NCI-H1417 (cell line): ENCODE data around the gene SMAD2.
A peak's percentile ranks its signal among the peaks of the same experiment; 100 is the strongest.
"Not testable (repeated sequence)": the region's sequence is repeated elsewhere in the genome, so short reads cannot be mapped to it uniquely, and the experiment has no call there.

ENCODE experiments used
- DNase-seq, 3 experiments: peaks; one replicate each; lab custom pipeline; 2025; lab: John Stamatoyannopoulos, UW

Gene SMAD2

GRCh38 chr18:47794725-47795433 is 135.6 kb downstream of the SMAD2 start:
- DNase-seq, result no peak

- no peak for DNase-seq
Measured at GRCh38 chr18:47793609-47794008, 136.8 kb downstream of the SMAD2 start.

GRCh38 chr18:47791461-47791985 is 138.9 kb downstream of the SMAD2 start:
- DNase-seq, result no peak

GRCh38 chr18:47790036-47790435 is 140.4 kb downstream of the SMAD2 start:
- DNase-seq, result no peak

- no peak for DNase-seq
Measured at GRCh38 chr18:47788621-47789020, 141.8 kb downstream of the SMAD2 start.

- DNase-seq, result no peak
Measured at GRCh38 chr18:47781561-47781960, 148.9 kb downstream of the SMAD2 start.

GRCh38 chr18:47780011-47780725 is 150.3 kb downstream of the SMAD2 start:
- DNase-seq, result no peak

- no peak for DNase-seq
Measured at GRCh38 chr18:47779381-47779780, 151.1 kb downstream of the SMAD2 start.

- no peak for DNase-seq
Measured at GRCh38 chr18:47777626-47778025, 152.8 kb downstream of the SMAD2 start.

GRCh38 chr18:47775961-47776360 is 154.5 kb downstream of the SMAD2 start:
- no peak for DNase-seq

GRCh38 chr18:47773931-47774330 is 156.5 kb downstream of the SMAD2 start:
- DNase-seq, result peak in 1 of 3 experiments; percentile 19

- peak; percentile 44 to 72 (median 60) for DNase-seq
Measured at GRCh38 chr18:47772374-47773248, 157.8 kb downstream of the SMAD2 start.

- no peak for DNase-seq
Measured at GRCh38 chr18:47771922-47772321, 158.5 kb downstream of the SMAD2 start.

- no peak for DNase-seq
Measured at GRCh38 chr18:47767699-47768098, 162.8 kb downstream of the SMAD2 start.

GRCh38 chr18:47767198-47767597 is 163.3 kb downstream of the SMAD2 start:
- not testable (repeated sequence) for DNase-seq
